ENCODE measurements around the gene RBM38. TPM values are rescaled to one million over a fixed set of nuclear protein-coding genes. Genes with fewer than 3 reads are reported as not detected.

Gene RBM38
- total and polyA plus RNA-seq, 2 of the 4 experiments (the other 2 are of a cell fraction), result 5.2 to 11.9 TPM

GRCh38 chr20:57426271-57426689 lies 35.1 kb downstream of the RBM38 start:
- CTCF ChIA-PET, result no interaction called here

More at GRCh38 chr20:57426271-57426689, 35.1 kb downstream of the RBM38 start:
- no peak overlapping the region for H2BK5ac ChIP-seq (ENCODE audit: low read depth, low read length, poor library complexity, severe bottlenecking)
- no peak overlapping the region for H3K4me2 ChIP-seq (ENCODE audit: low read depth, low read length)
- H3K56ac ChIP-seq (ENCODE audit: extremely low read depth, insufficient read depth, low read length), result no peak overlapping the region
- H4K20me1 ChIP-seq (ENCODE audit: insufficient read depth, low read length), result no peaks in the 10 kb centered on the region
- no peak overlapping the region for H2BK20ac ChIP-seq (ENCODE audit: low read depth, low read length)
- H3K4me1 ChIP-seq (ENCODE audit: control insufficient read depth, insufficient read depth, low read length), result no peaks in the 10 kb centered on the region
- POLR2A ChIA-PET (ENCODE audit: unreplicated experiment), result no interaction called here
- H4K5ac ChIP-seq (ENCODE audit: low read depth, low read length), result no peak overlapping the region
- intact Hi-C loops (cut with micrococcal nuclease), result no loop called here
- H3K27ac ChIP-seq (ENCODE audit: insufficient read depth, low read length), result no peak overlapping the region
- no peaks in the 10 kb centered on the region for H3K79me1 ChIP-seq (ENCODE audit: low read depth in 1 of 2, low read length in 2 of 2)
- no peaks in the 10 kb centered on the region for H3K36me3 ChIP-seq (ENCODE audit: control insufficient read depth, insufficient read depth, low read length)
- H4K8ac ChIP-seq (ENCODE audit: low read depth in 2 of 2, low read length in 2 of 2), result no peak overlapping the region
- no peak overlapping the region for H3K9ac ChIP-seq (ENCODE audit: low read depth, low read length)
- dilution Hi-C loops (cut with HindIII; ENCODE audit: low sequenced_read_pairs, unreplicated experiment), result no loop called here
- H3K23ac ChIP-seq (ENCODE audit: low read depth, low read length), result no peak overlapping the region
- DNase-seq (no peak), ATAC-seq (ENCODE audit: low read depth) (no peak)
- H3K27me3 ChIP-seq (ENCODE audit: control insufficient read depth, insufficient read depth, low read length), result peaks cover 18% of the 10 kb centered on the region; the same call in 1 of the 2 replicates
- in situ Hi-C loops (cut with MboI; ENCODE audit: low sequenced_read_pairs), result no loop called here
- BruUV-seq (replicated peaks), result no TSS peak
- H2BK15ac ChIP-seq (ENCODE audit: low read depth, low read length), result no peak overlapping the region
- H2BK120ac ChIP-seq (ENCODE audit: low read depth, low read length), result no peak overlapping the region
- H3K9me3 ChIP-seq (ENCODE audit: control insufficient read depth, insufficient read depth, low read length), result no peaks in the 10 kb centered on the region
- WGBS, 2 experiments (ENCODE audit: extremely low coverage in 2 of 2, insufficient read length in 1 of 2), result no CpG with 5 or more reads among the region's 13 CpGs
- TF ChIP-seq MXI1 (IDR thresholded peaks at IDR 0.05; ENCODE audit: borderline replicate concordance, low read depth, low read length) (no peak), CTCF (conservative IDR thresholded peaks at IDR 0.05; ENCODE audit: low read depth, low read length) (no peak), RCOR1 (IDR thresholded peaks at IDR 0.05; ENCODE audit: insufficient replicate concordance, low read length) (no peak), MAFK (IDR thresholded peaks at IDR 0.05; ENCODE audit: low read depth, low read length) (no peak), ELK1 (IDR thresholded peaks at IDR 0.05; ENCODE audit: borderline replicate concordance, low read depth, low read length) (no peak), CEBPB (IDR thresholded peaks at IDR 0.05; ENCODE audit: low read depth, low read length) (no peak), CHD1 (IDR thresholded peaks at IDR 0.05; ENCODE audit: low read depth, low read length) (no peak), POLR2A (IDR thresholded peaks at IDR 0.05; ENCODE audit: low read depth, low read length) (no peak), FOS (IDR thresholded peaks at IDR 0.05; ENCODE audit: low read depth, low read length) (no peak), RFX5 (IDR thresholded peaks at IDR 0.05; ENCODE audit: low read depth, low read length) (no peak), BHLHE40 (IDR thresholded peaks at IDR 0.05; ENCODE audit: low read depth, low read length) (no peak), SMC3 (IDR thresholded peaks at IDR 0.05; ENCODE audit: low read depth, low read length) (no peak), MAZ (IDR thresholded peaks at IDR 0.05; ENCODE audit: borderline replicate concordance, low read depth, low read length) (no peak), NFE2L2 (IDR thresholded peaks at IDR 0.05; ENCODE audit: low read depth, low read length) (no peak), RAD21 (IDR thresholded peaks at IDR 0.05; ENCODE audit: low read length) (no peak)
- TF ChIP-seq, protein P1, sequence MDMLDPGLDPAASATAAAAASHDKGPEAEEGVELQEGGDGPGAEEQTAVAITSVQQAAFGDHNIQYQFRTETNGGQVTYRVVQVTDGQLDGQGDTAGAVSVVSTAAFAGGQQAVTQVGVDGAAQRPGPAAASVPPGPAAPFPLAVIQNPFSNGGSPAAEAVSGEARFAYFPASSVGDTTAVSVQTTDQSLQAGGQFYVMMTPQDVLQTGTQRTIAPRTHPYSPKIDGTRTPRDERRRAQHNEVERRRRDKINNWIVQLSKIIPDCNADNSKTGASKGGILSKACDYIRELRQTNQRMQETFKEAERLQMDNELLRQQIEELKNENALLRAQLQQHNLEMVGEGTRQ (IDR thresholded peaks at IDR 0.05; ENCODE audit: low read depth, low read length), result no peak
- H3K14ac ChIP-seq (replicated peaks; ENCODE audit: low read depth, low read length), result no peak overlapping the region
- H2AK9ac ChIP-seq (replicated peaks; ENCODE audit: low read depth, low read length, poor library complexity), result no peak overlapping the region
- H3K9me1 ChIP-seq (ENCODE audit: insufficient read depth, low read length), result no peaks in the 10 kb centered on the region
- no peak overlapping the region for H3K4ac ChIP-seq (ENCODE audit: low read depth, low read length)
- H4K91ac ChIP-seq (ENCODE audit: insufficient read depth, low read depth, low read length), result no peak overlapping the region
- no peak overlapping the region for H3K18ac ChIP-seq (ENCODE audit: low read depth, low read length)
- H2AFZ ChIP-seq (replicated peaks; ENCODE audit: low read length, poor library complexity), result no peak overlapping the region
- no peak overlapping the region for H2AK5ac ChIP-seq (ENCODE audit: low read depth, low read length)
- no peak overlapping the region for H3K4me3 ChIP-seq (ENCODE audit: insufficient read depth, low read depth, low read length)

Data from IMR-90 (cell line).